Measurements from ENCODE around the gene CRACDL. TPM values are rescaled to one million over a fixed set of nuclear protein-coding genes. Genes with fewer than 3 reads are reported as not detected.

CRACDL gene
- total and polyA plus RNA-seq, 2 of the 13 experiments (the other 11 are each of a cell fraction or from before 2014, with no cell fraction given), result 0.15 to 0.26 TPM

GRCh38 chr2:98896416-98896815 is 39.6 kb downstream of the CRACDL start:
- H4K20me1 ChIP-seq (ENCODE audit: insufficient read depth, low read length), result no peaks in the 10 kb centered on the region
- CTCF ChIA-PET (ENCODE audit: low intra/inter-chr PET ratio, low total read pairs), result no interaction called here
- H3K79me2 ChIP-seq (ENCODE audit: insufficient read depth, low read length), result no peaks in the 10 kb centered on the region
- no peak overlapping the region for H3K4me3 ChIP-seq (replicated peaks in 1 of 3; ENCODE audit: insufficient read depth in 1 of 3, low read depth in 2 of 3, low read length in 3 of 3)
- no peak overlapping the region for H3K4me2 ChIP-seq (ENCODE audit: low read depth, low read length)
- no peaks in the 10 kb centered on the region for H3K4me1 ChIP-seq (ENCODE audit: insufficient read depth, low read length)
- no TSS peak for BruUV-seq (replicated peaks)
- POLR2A ChIA-PET, result no interaction called here
- no peaks in the 10 kb centered on the region for H3K9me3 ChIP-seq (ENCODE audit: low read length)
- DNase-seq (ENCODE audit: low spot score) (no peak), FAIRE-seq (no peak), ATAC-seq (no peak; the same call in 2 of the 3 replicates)
- TF ChIP-seq MEIS1 (CRISPR knock-in tag; IDR thresholded peaks at IDR 0.05; ENCODE audit: borderline replicate concordance) (no peak), PBX2 (CRISPR knock-in tag; IDR thresholded peaks at IDR 0.05) (peak; percentile 62; the same call in 1 of the 2 replicates)
- no peaks in the 10 kb centered on the region for H3K36me3 ChIP-seq (replicated peaks in 1 of 2; ENCODE audit: control insufficient read depth in 1 of 2, insufficient read depth in 2 of 2, low read length in 2 of 2)
- intact Hi-C loops (cut with micrococcal nuclease; ENCODE audit: unreplicated experiment), result no loop called here
- in situ Hi-C loops (cut with HindIII; ENCODE audit: extremely low pct_ligation_motif_present, low pct_unique_long_range_greater_than_20kb), result no loop called here
- H2AFZ ChIP-seq (ENCODE audit: low read length), result no peak overlapping the region
- H3K27me3 ChIP-seq (ENCODE audit: control insufficient read depth in 1 of 2, insufficient read depth in 2 of 2, low read length in 2 of 2), result peaks cover 3 to 38% of the 10 kb centered on the region in 2 experiments; a peak in 4 of 5 replicates
- no peak overlapping the region for H3K27ac ChIP-seq (ENCODE audit: extremely low read length, insufficient read depth, low read length)
- H3K9ac ChIP-seq (ENCODE audit: insufficient read depth, low read depth, low read length), result no peak overlapping the region
- 8% methylated on average over 2 of the region's 2 CpGs for WGBS (ENCODE audit: low lambda C conversion rate)

GRCh38 chr2:98895901-98896300 is 40.1 kb downstream of the CRACDL start:
- Histone ChIP-seq H3K4me2 (ENCODE audit: low read depth, low read length) (no peak overlapping the region), H2AFZ (ENCODE audit: low read length) (no peak overlapping the region), H3K27me3 (ENCODE audit: control insufficient read depth in 1 of 2, insufficient read depth in 2 of 2, low read length in 2 of 2) (peaks cover 3 to 38% of the 10 kb centered on the region in 2 experiments; a peak in 4 of 5 replicates), H3K27ac (ENCODE audit: extremely low read length, insufficient read depth, low read length) (no peak overlapping the region), H3K9me3 (ENCODE audit: low read length) (no peaks in the 10 kb centered on the region), H4K20me1 (ENCODE audit: insufficient read depth, low read length) (no peaks in the 10 kb centered on the region), H3K4me1 (ENCODE audit: insufficient read depth, low read length) (no peaks in the 10 kb centered on the region), H3K4me3 (replicated peaks in 1 of 3; ENCODE audit: insufficient read depth in 1 of 3, low read depth in 2 of 3, low read length in 3 of 3) (no peak overlapping the region), H3K36me3 (replicated peaks in 1 of 2; ENCODE audit: control insufficient read depth in 1 of 2, insufficient read depth in 2 of 2, low read length in 2 of 2) (no peaks in the 10 kb centered on the region), H3K9ac (ENCODE audit: insufficient read depth, low read depth, low read length) (no peak overlapping the region), H3K79me2 (ENCODE audit: insufficient read depth, low read length) (no peaks in the 10 kb centered on the region)
- no peak for TF ChIP-seq ADNP (CRISPR knock-in tag; IDR thresholded peaks at IDR 0.05)
- TF ChIP-seq ATF7 (IDR thresholded peaks at IDR 0.05), result no peak
- no peak for TF ChIP-seq ATF7 (CRISPR knock-in tag; IDR thresholded peaks at IDR 0.05)
- TF ChIP-seq ZNF672 (CRISPR knock-in tag; IDR thresholded peaks at IDR 0.05), result no peak
- no peak for TF ChIP-seq RELA (CRISPR knock-in tag; IDR thresholded peaks at IDR 0.05)
- TF ChIP-seq TAF15 (IDR thresholded peaks at IDR 0.05; ENCODE audit: low read depth, low read length, poor library complexity, severe bottlenecking), result no peak
- TF ChIP-seq, protein P1, sequence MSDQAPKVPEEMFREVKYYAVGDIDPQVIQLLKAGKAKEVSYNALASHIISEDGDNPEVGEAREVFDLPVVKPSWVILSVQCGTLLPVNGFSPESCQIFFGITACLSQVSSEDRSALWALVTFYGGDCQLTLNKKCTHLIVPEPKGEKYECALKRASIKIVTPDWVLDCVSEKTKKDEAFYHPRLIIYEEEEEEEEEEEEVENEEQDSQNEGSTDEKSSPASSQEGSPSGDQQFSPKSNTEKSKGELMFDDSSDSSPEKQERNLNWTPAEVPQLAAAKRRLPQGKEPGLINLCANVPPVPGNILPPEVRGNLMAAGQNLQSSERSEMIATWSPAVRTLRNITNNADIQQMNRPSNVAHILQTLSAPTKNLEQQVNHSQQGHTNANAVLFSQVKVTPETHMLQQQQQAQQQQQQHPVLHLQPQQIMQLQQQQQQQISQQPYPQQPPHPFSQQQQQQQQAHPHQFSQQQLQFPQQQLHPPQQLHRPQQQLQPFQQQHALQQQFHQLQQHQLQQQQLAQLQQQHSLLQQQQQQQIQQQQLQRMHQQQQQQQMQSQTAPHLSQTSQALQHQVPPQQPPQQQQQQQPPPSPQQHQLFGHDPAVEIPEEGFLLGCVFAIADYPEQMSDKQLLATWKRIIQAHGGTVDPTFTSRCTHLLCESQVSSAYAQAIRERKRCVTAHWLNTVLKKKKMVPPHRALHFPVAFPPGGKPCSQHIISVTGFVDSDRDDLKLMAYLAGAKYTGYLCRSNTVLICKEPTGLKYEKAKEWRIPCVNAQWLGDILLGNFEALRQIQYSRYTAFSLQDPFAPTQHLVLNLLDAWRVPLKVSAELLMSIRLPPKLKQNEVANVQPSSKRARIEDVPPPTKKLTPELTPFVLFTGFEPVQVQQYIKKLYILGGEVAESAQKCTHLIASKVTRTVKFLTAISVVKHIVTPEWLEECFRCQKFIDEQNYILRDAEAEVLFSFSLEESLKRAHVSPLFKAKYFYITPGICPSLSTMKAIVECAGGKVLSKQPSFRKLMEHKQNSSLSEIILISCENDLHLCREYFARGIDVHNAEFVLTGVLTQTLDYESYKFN (CRISPR knock-in tag; conservative IDR thresholded peaks at IDR 0.05), result no peak
- TF ChIP-seq, protein P2, sequence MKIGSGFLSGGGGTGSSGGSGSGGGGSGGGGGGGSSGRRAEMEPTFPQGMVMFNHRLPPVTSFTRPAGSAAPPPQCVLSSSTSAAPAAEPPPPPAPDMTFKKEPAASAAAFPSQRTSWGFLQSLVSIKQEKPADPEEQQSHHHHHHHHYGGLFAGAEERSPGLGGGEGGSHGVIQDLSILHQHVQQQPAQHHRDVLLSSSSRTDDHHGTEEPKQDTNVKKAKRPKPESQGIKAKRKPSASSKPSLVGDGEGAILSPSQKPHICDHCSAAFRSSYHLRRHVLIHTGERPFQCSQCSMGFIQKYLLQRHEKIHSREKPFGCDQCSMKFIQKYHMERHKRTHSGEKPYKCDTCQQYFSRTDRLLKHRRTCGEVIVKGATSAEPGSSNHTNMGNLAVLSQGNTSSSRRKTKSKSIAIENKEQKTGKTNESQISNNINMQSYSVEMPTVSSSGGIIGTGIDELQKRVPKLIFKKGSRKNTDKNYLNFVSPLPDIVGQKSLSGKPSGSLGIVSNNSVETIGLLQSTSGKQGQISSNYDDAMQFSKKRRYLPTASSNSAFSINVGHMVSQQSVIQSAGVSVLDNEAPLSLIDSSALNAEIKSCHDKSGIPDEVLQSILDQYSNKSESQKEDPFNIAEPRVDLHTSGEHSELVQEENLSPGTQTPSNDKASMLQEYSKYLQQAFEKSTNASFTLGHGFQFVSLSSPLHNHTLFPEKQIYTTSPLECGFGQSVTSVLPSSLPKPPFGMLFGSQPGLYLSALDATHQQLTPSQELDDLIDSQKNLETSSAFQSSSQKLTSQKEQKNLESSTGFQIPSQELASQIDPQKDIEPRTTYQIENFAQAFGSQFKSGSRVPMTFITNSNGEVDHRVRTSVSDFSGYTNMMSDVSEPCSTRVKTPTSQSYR (CRISPR knock-in tag; IDR thresholded peaks at IDR 0.05; ENCODE audit: borderline replicate concordance), result no peak
- no peak for TF ChIP-seq KLF16 (CRISPR knock-in tag; IDR thresholded peaks at IDR 0.05)
- DNase-seq (ENCODE audit: low spot score), result no peak
- ChIA-PET POLR2A (no interaction called here), CTCF (ENCODE audit: low intra/inter-chr PET ratio, low total read pairs) (no interaction called here)
- no peak for FAIRE-seq
- in situ Hi-C loops (cut with HindIII; ENCODE audit: extremely low pct_ligation_motif_present, low pct_unique_long_range_greater_than_20kb), result no loop called here
- no TSS peak for BruUV-seq (replicated peaks)
- intact Hi-C loops (cut with micrococcal nuclease; ENCODE audit: unreplicated experiment), result no loop called here
- no peak for ATAC-seq
- 33% methylated on average over 9 of the region's 9 CpGs for WGBS (ENCODE audit: low lambda C conversion rate)
